ENCODE measurements around the gene SAMD7.

GRCh38 chr3:169952045-169952444 is 40.7 kb downstream of the SAMD7 start:
- no peak for TF ChIP-seq POLR2AphosphoS5 (IDR thresholded peaks at IDR 0.05; ENCODE audit: low read depth, low read length)
- no peak for TF ChIP-seq REST (IDR thresholded peaks at IDR 0.05; ENCODE audit: insufficient read depth in 1 of 2, low read depth in 2 of 2, low read length in 2 of 2)
- no peak for TF ChIP-seq TAF1 (IDR thresholded peaks at IDR 0.05; ENCODE audit: borderline replicate concordance, insufficient read depth, low read length)
